ENCODE results near the gene ZNF14. TPM values are rescaled to one million over a fixed set of nuclear protein-coding genes. Genes with fewer than 3 reads are reported as not detected.
"Not testable (repeated sequence)": the region's sequence is repeated elsewhere in the genome, so short reads cannot be mapped to it uniquely, and the experiment has no call there.

The ZNF14 gene
- total and polyA plus RNA-seq, 2 of the 13 experiments (the other 11 are each of a cell fraction or from before 2014, with no cell fraction given) = 1.9 to 6.2 TPM

GRCh38 chr19:19743921-19744320 is 11.0 kb upstream of the ZNF14 start:
- H3K36me3 ChIP-seq (replicated peaks in 1 of 2; ENCODE audit: control insufficient read depth in 1 of 2, insufficient read depth in 2 of 2, low read length in 2 of 2); H3K4me2 ChIP-seq (ENCODE audit: low read depth, low read length); POLR2A ChIA-PET; H4K20me1 ChIP-seq (ENCODE audit: insufficient read depth, low read length); BruUV-seq (replicated peaks); FAIRE-seq; H3K9ac ChIP-seq (ENCODE audit: insufficient read depth, low read depth, low read length); CTCF ChIA-PET (ENCODE audit: low intra/inter-chr PET ratio, low total read pairs); H3K27ac ChIP-seq (ENCODE audit: extremely low read length, insufficient read depth, low read length); DNase-seq (ENCODE audit: low spot score); in situ Hi-C loops (cut with HindIII; ENCODE audit: extremely low pct_ligation_motif_present, low pct_unique_long_range_greater_than_20kb); H3K9me3 ChIP-seq (ENCODE audit: low read length); ATAC-seq; H3K79me2 ChIP-seq (ENCODE audit: insufficient read depth, low read length); intact Hi-C loops (cut with micrococcal nuclease; ENCODE audit: unreplicated experiment); H3K4me3 ChIP-seq (replicated peaks in 1 of 3; ENCODE audit: insufficient read depth in 1 of 3, low read depth in 2 of 3, low read length in 3 of 3): not testable (repeated sequence)
- TF ChIP-seq ZNF512 (CRISPR knock-in tag; IDR thresholded peaks at IDR 0.05) = 0 out of 2 replicates have a peak, but pooled peaks have one; percentile 26
- TF ChIP-seq SRSF9 (IDR thresholded peaks at IDR 0.05; ENCODE audit: borderline replicate concordance, insufficient read depth, low read depth, low read length, poor library complexity, severe bottlenecking) = peak; percentile 61
- TF ChIP-seq PCBP1 (IDR thresholded peaks at IDR 0.05; ENCODE audit: borderline replicate concordance, low read depth, low read length) = 0 out of 2 replicates have a peak, but pooled peaks have one; percentile 54
- H2AFZ ChIP-seq (ENCODE audit: low read length) = peak overlapping the region; percentile 54
- WGBS (ENCODE audit: low lambda C conversion rate) = 22% methylated on average over 6 of the region's 6 CpGs
- H3K4me1 ChIP-seq (ENCODE audit: insufficient read depth, low read length) = peaks cover 16% of the 10 kb centered on the region
- H3K27me3 ChIP-seq (ENCODE audit: control insufficient read depth in 1 of 2, insufficient read depth in 2 of 2, low read length in 2 of 2) = peaks cover 3 to 51% of the 10 kb centered on the region in 2 experiments

- Histone ChIP-seq H3K27me3 (ENCODE audit: control insufficient read depth in 1 of 2, insufficient read depth in 2 of 2, low read length in 2 of 2) (peaks cover 3 to 44% of the 10 kb centered on the region in 2 experiments), H3K4me1 (ENCODE audit: insufficient read depth, low read length) (peaks cover 16% of the 10 kb centered on the region), H3K9ac (ENCODE audit: insufficient read depth, low read depth, low read length) (no peak overlapping the region), H2AFZ (ENCODE audit: low read length) (no peak overlapping the region), H3K4me3 (replicated peaks in 1 of 3; ENCODE audit: insufficient read depth in 1 of 3, low read depth in 2 of 3, low read length in 3 of 3) (no peak overlapping the region), H3K79me2 (ENCODE audit: insufficient read depth, low read length) (no peaks in the 10 kb centered on the region), H3K9me3 (ENCODE audit: low read length) (no peaks in the 10 kb centered on the region), H3K27ac (ENCODE audit: extremely low read length, insufficient read depth, low read length) (no peak overlapping the region), H3K36me3 (replicated peaks in 1 of 2; ENCODE audit: control insufficient read depth in 1 of 2, insufficient read depth in 2 of 2, low read length in 2 of 2) (no peaks in the 10 kb centered on the region), H3K4me2 (ENCODE audit: low read depth, low read length) (0 out of 2 replicates have a peak overlapping the region, but pooled peaks have one; percentile 36), H4K20me1 (ENCODE audit: insufficient read depth, low read length) (no peaks in the 10 kb centered on the region)
- POLR2A ChIA-PET = interaction anchor here (1.5 kb wide), 1 partner anchor 10 kb away, joined by 4 read pairs; the partner anchor contains the start of gene ZNF14
- TF ChIP-seq ZFY (CRISPR knock-in tag; IDR thresholded peaks at IDR 0.05) = no peak
- TF ChIP-seq ZSCAN21 (CRISPR knock-in tag; IDR thresholded peaks at IDR 0.05; ENCODE audit: borderline replicate concordance) = no peak
- TF ChIP-seq ZNF333 (CRISPR knock-in tag; IDR thresholded peaks at IDR 0.05; ENCODE audit: borderline replicate concordance) = no peak
- no peak for TF ChIP-seq MLLT10 (CRISPR knock-in tag; IDR thresholded peaks at IDR 0.05)
- no peak for TF ChIP-seq ATF3 (CRISPR knock-in tag; IDR thresholded peaks at IDR 0.05)
- no peak for TF ChIP-seq DNMT1 (CRISPR knock-in tag; IDR thresholded peaks at IDR 0.05)
- TF ChIP-seq ZNF704 (CRISPR knock-in tag; IDR thresholded peaks at IDR 0.05; ENCODE audit: borderline replicate concordance) = no peak
- no peak for TF ChIP-seq ZKSCAN1 (IDR thresholded peaks at IDR 0.05; ENCODE audit: low read length)
- TF ChIP-seq SETDB1 (CRISPR knock-in tag; IDR thresholded peaks at IDR 0.05; ENCODE audit: borderline replicate concordance) = no peak
- intact Hi-C loops (cut with micrococcal nuclease; ENCODE audit: unreplicated experiment) = no loop called here
- FAIRE-seq = no peak
- DNase-seq (ENCODE audit: low spot score) = no peak
- ATAC-seq = no peak
- 46% methylated on average over 5 of the region's 6 CpGs for WGBS (ENCODE audit: low lambda C conversion rate)
- CTCF ChIA-PET (ENCODE audit: low intra/inter-chr PET ratio, low total read pairs) = no interaction called here
- in situ Hi-C loops (cut with HindIII; ENCODE audit: extremely low pct_ligation_motif_present, low pct_unique_long_range_greater_than_20kb) = no loop called here
- no TSS peak for BruUV-seq (replicated peaks)
These were observed 10.3 kb upstream of the ZNF14 start for GRCh38 chr19:19743176-19743575.
